HG02870 (cell line): Measurements from ENCODE around the gene PRPF8.
"Not testable (repeated sequence)": the region's sequence is repeated elsewhere in the genome, so short reads cannot be mapped to it uniquely, and the experiment has no call there.

Experiments
- ATAC-seq: cut with Tn5 transposase; IDR thresholded peaks from one replicate; pipeline ENCODE4 v1.9.1; 2021; ENCODE audit warnings: mild to moderate bottlenecking, moderate library complexity; ENCODE audit not compliant: unreplicated experiment

Gene PRPF8

DNA sequence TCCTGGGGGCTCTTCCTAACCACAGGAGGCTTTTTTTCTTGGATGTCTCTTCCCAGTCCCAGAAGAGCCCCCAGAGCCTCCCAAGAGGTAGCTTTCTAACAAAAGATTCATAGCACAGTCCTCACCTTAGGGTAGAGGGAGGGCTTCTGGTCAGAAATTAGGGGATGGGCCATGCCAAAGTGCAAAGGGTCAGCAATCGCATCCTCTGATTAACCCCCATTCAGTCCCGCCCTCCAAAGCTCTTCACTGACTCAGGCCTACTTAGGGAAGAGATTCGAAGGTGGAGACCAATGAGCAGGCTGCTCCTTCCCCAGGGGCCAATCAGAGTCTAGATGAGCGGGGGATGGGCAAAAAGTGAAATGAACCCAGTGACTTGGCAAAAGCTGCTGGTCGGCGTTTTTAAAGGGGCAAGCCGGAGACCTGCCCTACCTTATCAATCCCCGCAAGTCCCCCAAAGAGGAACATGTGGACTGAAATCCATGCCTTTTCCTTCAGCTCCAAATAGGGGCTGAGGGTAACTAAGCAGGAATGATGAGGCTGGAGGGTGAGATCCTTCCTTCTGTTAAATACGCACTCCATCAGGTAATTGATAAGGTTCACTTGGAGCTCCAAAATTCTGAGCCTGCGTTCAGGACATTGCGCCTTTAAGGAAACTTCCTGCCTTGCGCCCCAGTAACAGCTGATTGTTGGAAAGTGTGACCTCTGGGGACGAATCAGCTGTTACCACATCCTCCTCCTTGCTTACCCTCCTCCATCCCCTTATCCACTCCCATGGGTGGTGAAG, 32.4 kb upstream of the PRPF8 start:
- peak; percentile 38 for ATAC-seq

DNA sequence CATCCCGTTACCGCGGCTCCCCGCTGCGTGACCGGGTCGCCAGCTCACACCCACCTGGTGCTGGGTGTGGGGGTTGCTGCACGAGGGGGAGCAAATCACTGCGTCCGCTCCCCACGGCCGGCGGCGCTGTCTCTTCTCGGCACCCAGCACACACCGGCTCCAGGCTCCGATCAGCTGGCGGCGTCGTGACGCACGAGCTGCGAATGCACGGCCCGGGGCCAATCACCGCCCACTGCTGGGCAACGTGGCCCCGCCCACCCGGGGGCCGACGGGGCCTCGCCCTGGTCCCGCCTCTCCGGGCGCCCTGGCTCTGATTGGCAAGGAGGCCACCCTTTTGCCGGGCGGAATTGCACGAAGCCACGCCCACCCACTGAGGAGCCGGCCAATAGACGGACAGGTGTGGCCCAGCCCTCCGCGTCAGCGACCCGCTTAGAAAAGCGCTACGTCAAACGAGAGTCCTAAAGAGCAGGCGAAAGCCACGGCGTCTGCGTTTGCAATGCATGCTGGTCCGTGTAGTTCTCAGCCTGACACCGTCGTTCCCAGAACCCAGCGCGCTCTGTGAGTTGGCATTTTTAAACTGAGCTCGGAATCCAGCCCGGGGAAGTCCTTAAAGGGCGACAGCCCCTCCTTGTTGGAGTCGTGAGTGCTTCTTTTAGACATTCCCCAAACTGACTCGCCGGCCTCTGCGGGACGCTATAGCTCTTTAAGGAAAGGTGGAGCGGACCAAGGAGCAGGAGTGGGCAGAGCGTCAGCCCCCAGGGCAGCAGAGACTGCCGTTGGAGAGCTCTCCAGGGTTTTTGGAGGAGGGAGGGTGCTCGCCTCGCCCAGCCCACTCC, 31.6 kb upstream of the PRPF8 start:
- ATAC-seq: peak; percentile 78

DNA sequence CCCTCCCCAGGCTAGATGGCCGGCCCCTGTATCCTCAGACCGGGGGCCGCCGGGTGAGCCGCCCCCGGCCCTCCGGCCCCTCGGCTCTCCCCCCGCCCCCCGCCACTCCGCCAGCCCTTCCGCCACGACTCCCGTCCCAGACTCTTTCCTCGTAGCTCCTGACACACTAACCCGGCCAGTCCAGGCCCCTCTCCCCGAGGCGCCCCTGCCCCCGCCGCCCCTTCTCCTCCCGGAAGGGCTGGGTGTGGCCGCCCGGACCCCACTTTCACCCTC, 31.1 kb upstream of the PRPF8 start:
- no peak for ATAC-seq

DNA sequence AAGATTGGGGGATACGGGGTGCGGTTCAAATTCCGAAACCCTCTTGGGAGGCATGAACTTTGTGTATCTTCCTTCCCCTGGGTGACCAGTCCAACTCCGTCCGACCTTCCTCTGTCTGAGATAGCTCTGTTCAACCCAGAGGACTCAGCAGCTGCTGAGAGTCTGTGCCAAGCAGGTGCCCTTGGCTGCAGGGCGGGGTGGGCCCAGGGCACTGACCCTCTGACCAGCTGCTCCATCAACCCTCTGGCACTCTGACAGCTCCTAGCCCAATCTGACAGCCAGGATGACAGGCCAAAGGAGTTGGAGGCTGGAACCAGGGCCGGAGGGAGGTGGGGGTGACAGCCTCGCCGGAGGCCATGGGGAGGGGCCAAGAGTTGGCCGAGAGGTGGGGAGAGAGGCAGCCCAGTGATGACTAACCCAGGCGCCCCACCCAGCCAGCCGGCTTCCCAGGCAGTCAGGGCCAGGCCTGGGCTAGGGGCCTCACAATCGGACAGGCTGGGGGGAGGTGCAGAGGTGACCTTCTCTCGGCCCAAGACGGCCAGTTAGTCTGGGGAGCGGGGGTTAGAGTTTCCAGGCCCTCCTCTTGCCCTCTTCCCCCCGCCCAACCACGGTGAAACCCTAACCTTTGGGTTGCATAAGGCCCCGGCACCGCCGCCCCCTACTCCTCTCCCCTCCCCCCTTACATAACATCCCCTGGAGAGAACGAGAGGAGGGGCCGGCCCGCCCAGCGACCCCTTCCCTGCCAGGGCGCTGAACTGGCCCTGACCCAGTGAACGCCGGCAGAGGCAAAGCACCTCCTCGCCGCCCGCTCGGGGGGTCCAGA, 30.5 kb upstream of the PRPF8 start:
- ATAC-seq: no peak

- no peak for ATAC-seq
Measured at GRCh38 chr17:1714427-1714979, 29.8 kb upstream of the PRPF8 start.

GRCh38 chr17:1713878-1714426, 29.3 kb upstream of the PRPF8 start:
- no peak for ATAC-seq

GRCh38 chr17:1713160-1713877, 28.7 kb upstream of the PRPF8 start:
- ATAC-seq: no peak

DNA sequence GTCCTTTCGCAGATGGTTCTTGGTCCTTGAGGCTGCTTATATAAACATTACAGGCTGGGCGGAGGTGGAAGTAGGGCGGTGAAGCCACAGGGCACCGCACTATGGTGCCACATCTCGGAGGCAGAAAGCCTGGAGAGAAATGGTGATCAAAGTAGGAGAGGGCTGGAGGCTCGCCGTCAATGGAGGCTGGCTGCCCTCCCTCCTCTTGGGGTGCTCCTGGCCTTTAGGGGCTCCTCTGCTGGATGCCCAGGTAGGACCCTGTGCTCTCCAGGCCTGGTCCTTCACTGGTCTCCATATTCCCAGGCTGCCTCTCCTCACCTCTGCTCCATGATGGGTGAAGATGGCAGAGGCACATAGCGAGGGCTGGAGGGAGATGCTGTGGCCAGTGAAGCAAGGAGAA, 27.6 kb upstream of the PRPF8 start:
- no peak for ATAC-seq

GRCh38 chr17:1711804-1712203, 27.1 kb upstream of the PRPF8 start:
- no peak for ATAC-seq

GRCh38 chr17:1710807-1711553, 26.3 kb upstream of the PRPF8 start:
- no peak for ATAC-seq

DNA sequence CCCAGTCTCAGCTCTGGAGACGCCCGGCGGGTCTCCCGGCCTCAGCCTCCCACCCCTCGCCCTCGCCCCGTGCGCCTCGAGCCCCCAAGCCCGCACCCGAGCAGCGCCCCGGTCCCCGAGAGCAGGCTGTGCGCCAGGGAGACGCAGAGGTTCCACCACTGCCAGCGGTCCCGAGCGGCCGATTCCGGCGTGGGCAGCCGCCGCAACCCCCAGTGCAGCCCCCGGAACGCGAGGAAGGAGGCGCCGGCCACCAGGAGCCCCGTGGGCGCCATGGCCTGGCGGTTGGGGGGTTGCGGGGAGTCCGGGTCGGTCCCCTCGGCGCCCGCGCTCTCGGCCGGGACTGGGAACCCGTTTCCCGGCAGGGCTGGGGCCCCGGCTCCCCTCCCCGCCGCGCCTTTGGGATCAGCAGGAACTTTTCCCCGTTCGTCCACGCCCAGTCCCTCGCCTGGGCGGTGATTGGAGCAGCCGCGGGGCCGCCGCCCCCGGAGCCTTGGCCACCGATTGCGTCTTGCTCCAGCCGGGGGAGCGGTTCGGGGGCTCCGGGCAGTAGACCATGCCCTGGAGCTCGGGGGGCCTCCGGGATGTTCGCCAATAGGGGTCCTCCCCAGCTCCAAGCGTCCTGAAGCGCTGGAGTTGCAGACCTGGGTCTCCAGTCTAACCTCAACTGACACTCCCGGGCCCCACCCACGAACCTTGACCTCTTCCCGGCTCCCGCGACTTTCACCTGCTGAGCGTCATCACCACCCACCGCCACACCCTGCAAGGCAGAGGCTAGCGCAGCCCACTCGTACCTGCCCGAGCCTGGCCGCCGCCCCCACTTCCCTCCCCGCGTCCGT, 25.5 kb upstream of the PRPF8 start, which contains the start of gene TLCD2:
TSS of gene TLCD2 (minus strand) at position 407 of the 836 bp plus-strand sequence. CDS start at position 272, 135 bp downstream.
- no peak for ATAC-seq

DNA sequence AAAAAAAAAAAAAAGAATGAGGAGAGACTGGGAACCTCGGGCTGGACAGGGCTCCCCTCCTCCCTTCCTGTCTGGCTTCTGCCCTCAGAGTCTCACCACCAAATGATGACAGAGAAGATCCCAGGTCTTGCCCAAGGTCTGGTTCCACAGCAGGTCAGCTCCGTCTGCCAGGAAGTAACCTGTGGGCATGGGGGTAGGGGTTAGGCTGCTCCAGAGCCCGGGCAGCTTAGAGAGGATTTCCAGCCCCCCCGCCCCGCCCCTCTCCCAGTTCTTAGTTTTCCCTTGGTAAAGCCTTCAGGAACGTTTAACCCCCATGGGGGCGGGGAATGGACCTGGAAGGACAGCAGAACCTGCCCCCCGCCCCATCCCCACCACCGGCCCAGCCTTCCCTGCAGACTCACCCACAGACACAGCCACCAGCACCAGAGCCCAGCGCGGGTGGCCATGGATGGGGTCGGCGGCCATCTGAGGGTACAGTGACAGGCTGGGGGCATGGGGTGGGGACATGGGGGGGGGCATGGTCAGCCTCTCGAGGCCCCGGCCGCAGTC, 24.8 kb upstream of the PRPF8 start:
- no peak for ATAC-seq

DNA sequence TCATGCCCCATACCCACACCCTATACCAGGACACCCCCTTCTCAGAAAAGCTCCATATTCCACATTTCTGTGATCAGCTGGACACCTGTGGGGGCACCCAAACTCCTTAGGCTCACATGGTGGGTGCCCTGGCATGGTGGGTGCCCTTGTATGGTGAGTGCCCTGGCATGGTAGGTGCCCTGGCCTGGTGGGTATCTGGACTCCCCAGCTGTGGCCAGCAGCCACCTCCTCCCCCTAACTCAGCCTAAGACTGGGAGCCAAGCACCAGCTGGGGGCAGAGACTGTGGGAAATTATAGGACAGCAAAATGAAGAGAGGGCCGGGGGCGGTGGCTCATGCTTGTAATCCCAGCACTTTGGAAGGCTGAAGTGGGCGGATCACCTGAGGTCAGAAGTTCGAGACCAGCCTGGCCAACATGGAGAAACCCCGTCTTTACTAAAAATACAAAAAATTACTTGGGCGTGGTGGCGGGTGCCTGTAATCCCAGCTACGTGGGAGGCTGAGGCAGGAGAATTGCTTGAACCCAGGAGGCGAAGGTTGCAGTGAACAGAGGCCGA, 24.2 kb upstream of the PRPF8 start:
- not testable (repeated sequence) for ATAC-seq

DNA sequence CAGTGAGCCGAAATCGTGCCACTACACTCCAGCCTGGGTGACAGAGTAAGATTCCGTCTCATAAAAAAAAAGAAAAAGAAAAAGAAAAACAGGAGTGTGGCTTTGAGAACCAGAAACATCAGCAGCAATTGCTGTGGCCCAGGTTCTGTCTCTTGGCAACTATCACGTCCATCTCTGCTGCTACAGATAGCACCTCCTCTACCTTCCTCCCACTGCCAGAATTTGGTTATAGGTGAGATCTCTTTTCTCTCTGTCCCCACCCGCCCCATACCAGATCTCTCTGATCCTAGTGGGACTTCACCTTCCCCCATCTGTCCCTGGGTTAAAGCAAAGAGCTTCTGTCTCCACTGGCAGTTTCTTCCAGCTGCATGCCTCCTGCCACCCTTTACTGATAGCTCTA, 22.4 kb upstream of the PRPF8 start:
- ATAC-seq: no peak

GRCh38 chr17:1705004-1705403, 20.3 kb upstream of the PRPF8 start:
- ATAC-seq: no peak

GRCh38 chr17:1703063-1703462, 18.4 kb upstream of the PRPF8 start:
- no peak for ATAC-seq

- not testable (repeated sequence) for ATAC-seq
Measured at GRCh38 chr17:1699891-1700290, 15.2 kb upstream of the PRPF8 start.

- ATAC-seq: no peak
Measured at GRCh38 chr17:1697681-1698080, 13.0 kb upstream of the PRPF8 start.
